ENCODE results near the gene PRDM4. TPM values are rescaled to one million over a fixed set of nuclear protein-coding genes. Genes with fewer than 3 reads are reported as not detected.
A peak's percentile ranks its signal among the peaks of the same experiment; 100 is the strongest.
"Not testable (repeated sequence)": the region's sequence is repeated elsewhere in the genome, so short reads cannot be mapped to it uniquely, and the experiment has no call there.

The PRDM4 gene
- total RNA-seq, 1 experiment from 2014 or later: 23.6 TPM

GRCh38 chr12:107705522-107705921 is 55.4 kb downstream of the PRDM4 start:
- DNase-seq (ENCODE audit: extremely low read depth, low read depth): not testable (repeated sequence)

DNA sequence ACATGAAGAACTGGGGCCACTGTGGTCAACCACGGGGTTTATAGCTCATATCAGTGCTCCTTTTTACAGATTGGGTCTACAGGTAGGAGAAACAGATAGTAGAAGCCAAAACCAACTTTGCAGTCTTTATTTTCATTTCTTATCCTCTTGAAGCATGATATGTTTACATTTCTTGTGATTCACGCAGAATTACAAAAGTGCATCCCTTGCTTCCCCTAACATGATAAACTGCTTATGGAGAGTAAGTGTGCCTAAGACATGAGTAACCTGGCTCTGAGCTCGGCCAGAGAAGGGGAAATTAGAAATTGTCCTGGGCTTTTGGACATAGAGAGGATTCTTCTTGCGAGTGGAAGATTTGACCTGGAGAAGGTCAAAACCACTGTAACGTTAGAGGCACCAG is 56.9 kb downstream of the PRDM4 start:
- no peak for DNase-seq (ENCODE audit: extremely low read depth, low read depth)

- DNase-seq (ENCODE audit: extremely low read depth, low read depth): no peak
Measured at GRCh38 chr12:107702106-107702505, 58.8 kb downstream of the PRDM4 start.

DNA sequence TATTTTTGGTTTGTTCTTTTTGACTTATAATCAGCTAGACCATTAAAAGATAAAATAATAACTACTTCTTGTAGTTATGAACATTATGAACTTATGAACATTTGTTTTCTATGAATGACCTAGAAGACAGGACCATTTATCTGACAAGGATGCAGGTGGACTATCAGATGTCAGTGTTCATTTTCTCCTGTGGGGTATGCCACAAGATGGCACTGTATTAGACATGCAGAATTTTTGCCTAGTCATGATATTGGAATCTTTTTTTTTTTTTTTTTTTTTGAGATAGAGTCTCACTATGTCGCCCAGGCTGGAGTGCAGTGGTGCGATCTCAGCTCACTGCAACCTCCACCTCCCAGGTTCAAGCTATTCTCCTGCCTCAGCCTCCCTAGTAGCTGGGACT is 65.2 kb downstream of the PRDM4 start:
- not testable (repeated sequence) for DNase-seq (ENCODE audit: extremely low read depth, low read depth)

DNA sequence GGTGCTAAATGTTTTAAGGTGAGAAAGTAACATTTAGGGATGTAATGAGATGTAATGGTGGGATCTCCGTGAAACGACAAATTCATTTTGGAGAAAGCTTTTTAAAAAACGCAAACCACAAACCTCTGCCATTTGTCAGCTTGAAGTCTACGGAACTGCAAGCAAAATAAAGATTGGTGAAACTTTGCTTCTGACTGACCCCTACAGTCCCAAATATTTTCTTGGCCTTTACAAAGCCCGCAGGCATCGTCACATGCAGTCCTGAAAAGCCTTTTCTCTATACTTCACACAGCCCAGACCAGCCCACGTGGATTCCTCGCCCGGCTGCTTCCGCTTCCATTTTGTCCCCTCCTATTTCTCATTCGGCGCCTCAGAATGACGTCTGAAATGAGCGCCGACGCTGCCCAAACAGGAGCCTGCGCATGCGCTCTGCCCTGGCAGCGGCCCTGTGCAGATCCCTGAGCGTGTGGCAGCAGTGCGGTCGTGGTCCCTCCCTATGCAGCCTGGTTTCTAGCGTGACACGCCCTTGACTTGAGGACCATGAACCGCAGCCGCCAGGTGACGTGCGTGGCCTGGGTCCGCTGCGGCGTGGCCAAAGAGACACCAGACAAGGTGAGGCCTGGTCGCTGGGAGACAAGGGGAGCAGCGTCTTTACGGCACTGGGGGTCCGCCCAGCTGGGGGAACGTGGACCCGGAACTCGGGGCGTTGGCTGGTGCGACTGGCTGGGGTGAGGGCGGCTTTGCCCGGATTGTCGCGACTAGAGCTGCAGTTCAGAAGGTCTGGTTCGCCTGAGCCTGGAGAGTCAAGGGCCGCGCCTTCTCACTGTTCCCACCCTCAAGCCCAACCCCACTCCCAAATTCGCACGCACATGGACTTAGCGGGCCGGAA is 75.3 kb downstream of the PRDM4 start, which contains the start of gene PWP1:
TSS of gene PWP1 (plus strand) at position 440 of the 889 bp plus-strand sequence. CDS start at position 541, 101 bp downstream.
- DNase-seq (ENCODE audit: extremely low read depth, low read depth): peak; percentile 95

DNA sequence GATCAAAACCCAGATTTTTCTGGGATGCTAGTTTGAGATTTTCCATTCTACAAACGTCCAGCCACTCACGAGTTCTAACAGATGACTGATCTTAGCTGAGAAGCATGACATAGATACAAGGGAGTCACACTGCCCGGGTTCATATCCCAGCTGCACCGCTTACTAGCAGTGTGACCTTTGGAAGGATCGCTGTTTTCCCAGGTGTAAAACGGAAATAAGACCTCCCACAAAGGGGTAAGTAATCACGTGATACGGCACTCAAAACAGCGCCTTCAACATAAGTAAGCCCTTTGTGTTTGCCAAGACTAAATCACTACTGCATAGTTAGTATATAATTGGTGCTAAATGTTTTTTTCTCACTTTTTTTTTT is 76.0 kb downstream of the PRDM4 start:
- no peak for DNase-seq (ENCODE audit: extremely low read depth, low read depth)

DNA sequence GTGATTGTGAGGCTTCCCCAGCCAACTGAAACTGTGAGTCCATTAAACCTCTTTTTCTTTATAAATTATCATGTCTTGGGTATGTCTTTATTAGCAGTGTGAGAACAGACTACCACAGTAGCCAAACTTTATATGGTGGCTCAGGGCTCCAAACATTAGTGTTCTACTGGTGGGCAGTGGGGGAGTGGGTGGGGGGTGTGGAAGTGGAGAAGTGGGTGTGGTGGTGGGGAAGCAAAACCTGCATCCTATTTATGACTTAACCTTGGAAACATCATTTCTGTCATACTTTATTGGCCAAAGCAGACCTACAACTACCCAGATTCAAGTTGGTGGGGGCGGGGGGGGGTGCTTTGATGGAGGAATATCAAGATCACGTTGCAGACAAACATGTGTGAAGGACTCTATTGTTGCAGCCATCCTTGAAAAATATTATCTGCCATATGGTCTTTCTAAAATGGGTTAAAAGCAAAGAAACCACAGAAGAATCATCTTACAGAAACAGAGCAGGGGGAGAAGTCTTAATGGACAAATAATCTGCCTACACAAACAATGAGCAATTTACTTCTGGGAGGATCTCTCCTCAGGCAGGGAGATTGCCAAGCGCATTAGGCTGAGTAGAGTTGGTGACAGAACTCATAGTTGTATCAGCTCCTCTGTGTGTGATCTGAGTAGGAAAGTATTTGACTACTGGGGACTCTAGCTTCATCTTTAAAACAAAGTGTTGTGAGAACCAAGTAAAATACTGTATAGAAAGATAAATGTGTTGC is 76.7 kb downstream of the PRDM4 start:
- DNase-seq (ENCODE audit: extremely low read depth, low read depth): no peak

Other genes with a start within 250 kb of the PRDM4 start
- gene PWP1, start 75.3 kb downstream of the PRDM4 start, total RNA-seq (2014; rRNA removed; shearing (Covaris generic)): 79.4 and 88.3 TPM in 2 replicates
- gene ASCL4, start 13.6 kb upstream of the PRDM4 start, total RNA-seq (2014; rRNA removed; shearing (Covaris generic)): not detected in 2 replicates

All from NCI-H460 (cell line).